ENCODE data around the gene FHIT.

Gene FHIT

GRCh38 chr3:60580809-60581208, 670.4 kb downstream of the FHIT start:
- H3K9me3 ChIP-seq (ENCODE audit: control insufficient read depth in 1 of 2, low read length in 2 of 2) = no peaks in the 10 kb centered on the region
- H3K27me3 ChIP-seq (ENCODE audit: low read depth, low read length) = no peaks in the 10 kb centered on the region
- H3K27ac ChIP-seq (ENCODE audit: low read length) = no peak overlapping the region
- no peaks in the 10 kb centered on the region for H3K36me3 ChIP-seq (ENCODE audit: control insufficient read depth in 1 of 2, insufficient read depth in 2 of 2, low read length in 2 of 2)
- no peaks in the 10 kb centered on the region for H3K4me1 ChIP-seq (ENCODE audit: control insufficient read depth in 1 of 2, insufficient read depth in 2 of 2, low read length in 2 of 2)
- H3K4me3 ChIP-seq (ENCODE audit: low read depth in 1 of 2, low read length in 2 of 2) = no peak overlapping the region

- no peak overlapping the region for H3K4me3 ChIP-seq (ENCODE audit: low read depth in 1 of 2, low read length in 2 of 2)
- no peaks in the 10 kb centered on the region for H3K4me1 ChIP-seq (ENCODE audit: control insufficient read depth in 1 of 2, insufficient read depth in 2 of 2, low read length in 2 of 2)
- no peaks in the 10 kb centered on the region for H3K9me3 ChIP-seq (ENCODE audit: control insufficient read depth in 1 of 2, low read length in 2 of 2)
- no peaks in the 10 kb centered on the region for H3K36me3 ChIP-seq (ENCODE audit: control insufficient read depth in 1 of 2, insufficient read depth in 2 of 2, low read length in 2 of 2)
- H3K27me3 ChIP-seq (ENCODE audit: low read depth, low read length) = no peaks in the 10 kb centered on the region
- H3K27ac ChIP-seq (ENCODE audit: low read length) = no peak overlapping the region
Observed at GRCh38 chr3:60579734-60580133, 671.5 kb downstream of the FHIT start.

- no peak overlapping the region for H3K4me3 ChIP-seq (ENCODE audit: low read depth in 1 of 2, low read length in 2 of 2)
- H3K9me3 ChIP-seq (ENCODE audit: control insufficient read depth in 1 of 2, low read length in 2 of 2) = no peaks in the 10 kb centered on the region
- H3K36me3 ChIP-seq (ENCODE audit: control insufficient read depth in 1 of 2, insufficient read depth in 2 of 2, low read length in 2 of 2) = no peaks in the 10 kb centered on the region
- H3K4me1 ChIP-seq (ENCODE audit: control insufficient read depth in 1 of 2, insufficient read depth in 2 of 2, low read length in 2 of 2) = no peaks in the 10 kb centered on the region
- no peaks in the 10 kb centered on the region for H3K27me3 ChIP-seq (ENCODE audit: low read depth, low read length)
- no peak overlapping the region for H3K27ac ChIP-seq (ENCODE audit: low read length)
Observed at GRCh38 chr3:60578936-60579335, 672.3 kb downstream of the FHIT start.

GRCh38 chr3:60577601-60578000, 673.7 kb downstream of the FHIT start:
- Histone ChIP-seq H3K27ac (ENCODE audit: low read length) (no peak overlapping the region), H3K27me3 (ENCODE audit: low read depth, low read length) (no peaks in the 10 kb centered on the region), H3K9me3 (ENCODE audit: control insufficient read depth in 1 of 2, low read length in 2 of 2) (no peaks in the 10 kb centered on the region), H3K4me1 (ENCODE audit: control insufficient read depth in 1 of 2, insufficient read depth in 2 of 2, low read length in 2 of 2) (no peaks in the 10 kb centered on the region), H3K4me3 (ENCODE audit: low read depth in 1 of 2, low read length in 2 of 2) (no peak overlapping the region), H3K36me3 (ENCODE audit: control insufficient read depth in 1 of 2, insufficient read depth in 2 of 2, low read length in 2 of 2) (no peaks in the 10 kb centered on the region)

- Histone ChIP-seq H3K4me1 (ENCODE audit: control insufficient read depth in 1 of 2, insufficient read depth in 2 of 2, low read length in 2 of 2) (no peaks in the 10 kb centered on the region), H3K27ac (ENCODE audit: low read length) (no peak overlapping the region), H3K4me3 (ENCODE audit: low read depth in 1 of 2, low read length in 2 of 2) (no peak overlapping the region), H3K9me3 (ENCODE audit: control insufficient read depth in 1 of 2, low read length in 2 of 2) (no peaks in the 10 kb centered on the region), H3K36me3 (ENCODE audit: control insufficient read depth in 1 of 2, insufficient read depth in 2 of 2, low read length in 2 of 2) (no peaks in the 10 kb centered on the region), H3K27me3 (ENCODE audit: low read depth, low read length) (no peaks in the 10 kb centered on the region)
Observed at GRCh38 chr3:60575718-60576272, 675.5 kb downstream of the FHIT start.

GRCh38 chr3:60574046-60574769, 677.0 kb downstream of the FHIT start:
- Histone ChIP-seq H3K9me3 (ENCODE audit: control insufficient read depth in 1 of 2, low read length in 2 of 2) (no peaks in the 10 kb centered on the region), H3K36me3 (ENCODE audit: control insufficient read depth in 1 of 2, insufficient read depth in 2 of 2, low read length in 2 of 2) (no peaks in the 10 kb centered on the region), H3K4me3 (ENCODE audit: low read depth in 1 of 2, low read length in 2 of 2) (no peak overlapping the region), H3K27ac (ENCODE audit: low read length) (no peak overlapping the region), H3K4me1 (ENCODE audit: control insufficient read depth in 1 of 2, insufficient read depth in 2 of 2, low read length in 2 of 2) (no peaks in the 10 kb centered on the region), H3K27me3 (ENCODE audit: low read depth, low read length) (no peaks in the 10 kb centered on the region)

GRCh38 chr3:60573494-60573893, 677.8 kb downstream of the FHIT start:
- Histone ChIP-seq H3K9me3 (ENCODE audit: control insufficient read depth in 1 of 2, low read length in 2 of 2) (no peaks in the 10 kb centered on the region), H3K4me1 (ENCODE audit: control insufficient read depth in 1 of 2, insufficient read depth in 2 of 2, low read length in 2 of 2) (no peaks in the 10 kb centered on the region), H3K4me3 (ENCODE audit: low read depth in 1 of 2, low read length in 2 of 2) (no peak overlapping the region), H3K27ac (ENCODE audit: low read length) (no peak overlapping the region), H3K27me3 (ENCODE audit: low read depth, low read length) (no peaks in the 10 kb centered on the region), H3K36me3 (ENCODE audit: control insufficient read depth in 1 of 2, insufficient read depth in 2 of 2, low read length in 2 of 2) (no peaks in the 10 kb centered on the region)

GRCh38 chr3:60571511-60571910, 679.7 kb downstream of the FHIT start:
- H3K4me1 ChIP-seq (ENCODE audit: control insufficient read depth in 1 of 2, insufficient read depth in 2 of 2, low read length in 2 of 2) = no peaks in the 10 kb centered on the region
- H3K4me3 ChIP-seq (ENCODE audit: low read depth in 1 of 2, low read length in 2 of 2) = no peak overlapping the region
- H3K36me3 ChIP-seq (ENCODE audit: control insufficient read depth in 1 of 2, insufficient read depth in 2 of 2, low read length in 2 of 2) = no peaks in the 10 kb centered on the region
- H3K9me3 ChIP-seq (ENCODE audit: control insufficient read depth in 1 of 2, low read length in 2 of 2) = no peaks in the 10 kb centered on the region
- no peaks in the 10 kb centered on the region for H3K27me3 ChIP-seq (ENCODE audit: low read depth, low read length)
- H3K27ac ChIP-seq (ENCODE audit: low read length) = no peak overlapping the region

GRCh38 chr3:60557122-60557521, 694.1 kb downstream of the FHIT start:
- Histone ChIP-seq H3K9me3 (ENCODE audit: control insufficient read depth in 1 of 2, low read length in 2 of 2) (no peaks in the 10 kb centered on the region), H3K27ac (ENCODE audit: low read length) (no peak overlapping the region), H3K27me3 (ENCODE audit: low read depth, low read length) (no peaks in the 10 kb centered on the region), H3K36me3 (ENCODE audit: control insufficient read depth in 1 of 2, insufficient read depth in 2 of 2, low read length in 2 of 2) (no peaks in the 10 kb centered on the region), H3K4me1 (ENCODE audit: control insufficient read depth in 1 of 2, insufficient read depth in 2 of 2, low read length in 2 of 2) (no peaks in the 10 kb centered on the region), H3K4me3 (ENCODE audit: low read depth in 1 of 2, low read length in 2 of 2) (no peak overlapping the region)

GRCh38 chr3:60555686-60556354, 695.4 kb downstream of the FHIT start:
- no peak overlapping the region for H3K4me3 ChIP-seq (ENCODE audit: low read depth in 1 of 2, low read length in 2 of 2)
- H3K9me3 ChIP-seq (ENCODE audit: control insufficient read depth in 1 of 2, low read length in 2 of 2) = no peaks in the 10 kb centered on the region
- H3K36me3 ChIP-seq (ENCODE audit: control insufficient read depth in 1 of 2, insufficient read depth in 2 of 2, low read length in 2 of 2) = no peaks in the 10 kb centered on the region
- H3K4me1 ChIP-seq (ENCODE audit: control insufficient read depth in 1 of 2, insufficient read depth in 2 of 2, low read length in 2 of 2) = no peaks in the 10 kb centered on the region
- no peak overlapping the region for H3K27ac ChIP-seq (ENCODE audit: low read length)
- no peaks in the 10 kb centered on the region for H3K27me3 ChIP-seq (ENCODE audit: low read depth, low read length)

- Histone ChIP-seq H3K36me3 (ENCODE audit: control insufficient read depth in 1 of 2, insufficient read depth in 2 of 2, low read length in 2 of 2) (no peaks in the 10 kb centered on the region), H3K27ac (ENCODE audit: low read length) (no peak overlapping the region), H3K27me3 (ENCODE audit: low read depth, low read length) (no peaks in the 10 kb centered on the region), H3K4me1 (ENCODE audit: control insufficient read depth in 1 of 2, insufficient read depth in 2 of 2, low read length in 2 of 2) (no peaks in the 10 kb centered on the region), H3K9me3 (ENCODE audit: control insufficient read depth in 1 of 2, low read length in 2 of 2) (no peaks in the 10 kb centered on the region), H3K4me3 (ENCODE audit: low read depth in 1 of 2, low read length in 2 of 2) (no peak overlapping the region)
Observed at GRCh38 chr3:60553144-60553543, 698.1 kb downstream of the FHIT start.
